ENCODE data around the gene ADAMTSL3.

The ADAMTSL3 gene

GRCh38 chr15:83922649-83923294, 268.8 kb downstream of the ADAMTSL3 start:
- no peak overlapping the region for H3K4me3 ChIP-seq (replicated peaks; ENCODE audit: low read depth, low read length)
- no peak for DNase-seq (ENCODE audit: extremely low read depth, low read depth)
- TF ChIP-seq, protein P1, sequence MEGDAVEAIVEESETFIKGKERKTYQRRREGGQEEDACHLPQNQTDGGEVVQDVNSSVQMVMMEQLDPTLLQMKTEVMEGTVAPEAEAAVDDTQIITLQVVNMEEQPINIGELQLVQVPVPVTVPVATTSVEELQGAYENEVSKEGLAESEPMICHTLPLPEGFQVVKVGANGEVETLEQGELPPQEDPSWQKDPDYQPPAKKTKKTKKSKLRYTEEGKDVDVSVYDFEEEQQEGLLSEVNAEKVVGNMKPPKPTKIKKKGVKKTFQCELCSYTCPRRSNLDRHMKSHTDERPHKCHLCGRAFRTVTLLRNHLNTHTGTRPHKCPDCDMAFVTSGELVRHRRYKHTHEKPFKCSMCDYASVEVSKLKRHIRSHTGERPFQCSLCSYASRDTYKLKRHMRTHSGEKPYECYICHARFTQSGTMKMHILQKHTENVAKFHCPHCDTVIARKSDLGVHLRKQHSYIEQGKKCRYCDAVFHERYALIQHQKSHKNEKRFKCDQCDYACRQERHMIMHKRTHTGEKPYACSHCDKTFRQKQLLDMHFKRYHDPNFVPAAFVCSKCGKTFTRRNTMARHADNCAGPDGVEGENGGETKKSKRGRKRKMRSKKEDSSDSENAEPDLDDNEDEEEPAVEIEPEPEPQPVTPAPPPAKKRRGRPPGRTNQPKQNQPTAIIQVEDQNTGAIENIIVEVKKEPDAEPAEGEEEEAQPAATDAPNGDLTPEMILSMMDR (IDR thresholded peaks at IDR 0.05; ENCODE audit: low read depth, low read length, missing control alignments), result no peak

DNA sequence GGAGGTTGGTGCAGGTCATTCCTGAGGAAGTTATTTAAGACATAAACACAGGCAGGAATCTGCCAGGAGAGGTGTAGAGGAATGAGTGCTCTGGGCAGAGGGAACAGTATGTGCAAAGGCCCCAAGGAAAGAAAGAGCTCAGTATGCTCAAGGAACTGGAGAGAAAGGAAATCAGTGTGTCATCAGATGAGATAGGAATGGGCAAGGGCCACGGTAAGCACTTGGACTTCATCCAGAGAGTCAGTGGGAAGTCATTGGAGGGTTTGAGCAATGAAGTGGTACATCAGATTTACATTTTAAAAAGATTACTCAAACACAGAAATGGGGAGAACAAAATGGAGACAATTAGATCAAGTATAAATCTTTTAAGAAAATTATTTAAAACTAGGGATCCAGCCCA, 272.2 kb downstream of the ADAMTSL3 start:
- TF ChIP-seq, protein P1 (IDR thresholded peaks at IDR 0.05; ENCODE audit: low read depth, low read length, missing control alignments), result no peak
- DNase-seq (ENCODE audit: extremely low read depth, low read depth), result no peak

GRCh38 chr15:83927704-83928391, 273.9 kb downstream of the ADAMTSL3 start:
- TF ChIP-seq, protein P1 (IDR thresholded peaks at IDR 0.05; ENCODE audit: low read depth, low read length, missing control alignments), result no peak
- no peak for DNase-seq (ENCODE audit: extremely low read depth, low read depth)
- no peak overlapping the region for H3K4me3 ChIP-seq (replicated peaks; ENCODE audit: low read depth, low read length)

More for the DNA sequence above, 272.2 kb downstream of the ADAMTSL3 start:
- no peak overlapping the region for H3K4me3 ChIP-seq (replicated peaks; ENCODE audit: low read depth, low read length)

GRCh38 chr15:83928392-83928734, 274.4 kb downstream of the ADAMTSL3 start:
- TF ChIP-seq, protein P1 (IDR thresholded peaks at IDR 0.05; ENCODE audit: low read depth, low read length, missing control alignments), result no peak
- no peak overlapping the region for H3K4me3 ChIP-seq (replicated peaks; ENCODE audit: low read depth, low read length)
- no peak for DNase-seq (ENCODE audit: extremely low read depth, low read depth)

DNA sequence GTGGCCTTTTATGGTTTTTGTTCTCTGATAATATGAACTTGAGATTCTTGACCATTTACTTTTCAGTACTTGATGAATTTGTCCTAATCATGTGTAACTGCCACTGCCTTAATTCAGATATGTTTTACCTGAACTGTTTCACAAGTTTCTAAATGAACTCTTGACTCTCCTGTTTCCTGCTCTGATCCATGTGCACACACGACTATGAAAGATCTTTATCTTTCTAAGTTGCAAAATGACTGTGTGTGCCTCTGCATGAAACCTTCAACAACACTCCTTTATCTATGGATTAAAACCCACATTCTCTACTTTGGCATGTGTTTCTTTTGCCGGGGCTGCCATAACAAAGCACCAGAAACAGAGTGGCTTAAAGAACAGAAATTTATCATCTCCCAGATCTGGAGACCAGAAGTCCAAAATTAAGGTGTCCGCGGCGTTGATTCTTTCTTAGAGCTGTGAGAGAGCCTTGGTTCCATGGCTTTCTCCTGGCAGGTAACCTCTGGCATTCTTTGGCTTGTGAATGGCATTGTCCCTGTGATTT, 275.0 kb downstream of the ADAMTSL3 start:
- DNase-seq (ENCODE audit: extremely low read depth, low read depth), result no peak
- TF ChIP-seq, protein P1 (IDR thresholded peaks at IDR 0.05; ENCODE audit: low read depth, low read length, missing control alignments), result no peak
- no peak overlapping the region for H3K4me3 ChIP-seq (replicated peaks; ENCODE audit: low read depth, low read length)

GRCh38 chr15:83929619-83930018, 275.7 kb downstream of the ADAMTSL3 start:
- no peak for DNase-seq (ENCODE audit: extremely low read depth, low read depth)
- TF ChIP-seq, protein P1 (IDR thresholded peaks at IDR 0.05; ENCODE audit: low read depth, low read length, missing control alignments), result no peak
- no peak overlapping the region for H3K4me3 ChIP-seq (replicated peaks; ENCODE audit: low read depth, low read length)

Data from HFF-Myc (cell line).